Prostate gland (tissue), 2 donors: ENCODE results near the gene FBXW9. TPM values are rescaled to one million over a fixed set of nuclear protein-coding genes. Genes with fewer than 3 reads are reported as not detected.

ENCODE experiments used
- DNase-seq: peaks from one replicate; pipeline ENCODE4 v3.0.0-alpha.2; 2019; ENCODE audit warnings: low spot score
- H3K27ac ChIP-seq, 2 donors: fragments of 200-600 bp; sonication (generic); 2 replicates each; pipeline ENCODE4 v1.5.1; 2017 to 2019
- H3K27me3 ChIP-seq: fragments of 200-600 bp; sonication (generic); replicated peaks from 2 replicates; pipeline ENCODE4 v1.5.1; 2019; ENCODE audit not compliant: insufficient read depth
- H3K36me3 ChIP-seq, 2 donors: fragments of 200-600 bp; sonication (generic); 1 replicate in 1 of 2; 2 replicates in 1 of 2; pipeline versions ENCODE4 v1.5.1 to v1.8.1; 2017 to 2019
- H3K4me1 ChIP-seq: fragments of 200-600 bp; sonication (generic); replicated peaks from 2 replicates; pipeline ENCODE4 v1.5.1; 2019
- H3K4me3 ChIP-seq, 2 donors: fragments of 200-600 bp; sonication (generic); 2 replicates each; pipeline ENCODE4 v1.5.1; 2017 to 2019
- H3K9me3 ChIP-seq: fragments of 200-600 bp; sonication (generic); 2 replicates; pipeline ENCODE4 v1.5.1; 2017
- POLR2A ChIP-seq: fragments of 450-650 bp; IDR thresholded peaks from one replicate; pipeline ENCODE4 v1.6.1; 2016; ENCODE audit warnings: antibody characterized with exemption, mild to moderate bottlenecking
- POLR2AphosphoS5 ChIP-seq: sonication (generic); formaldehyde crosslinking; IDR thresholded peaks from one replicate; pipeline ENCODE4 v1.6.1; 2017; ENCODE audit warnings: antibody characterized with exemption
- WGBS: methylation state at CpG from one replicate; pipeline ENCODE4 v1.1.5; 2018; 5-methylcytosine and 5-hydroxymethylcytosine counted together
- intact Hi-C: fragments of 100-400 bp; cut with DNase I; formaldehyde crosslinking; loops from one replicate; pipeline ENCODE4 v1.14.2; 2022
- total RNA-seq, 2 donors: library from RNA; depleted of rRNA; stranded (reverse); fragments of >200 nt; gene quantifications; one replicate each; pipeline ENCODE4 v1.1.0, GENCODE V29; 2016
- TF ChIP-seq, protein P1 (sequence below), 4 experiments: fragments of 200-600 bp in 2 of 4; fragments of 450-650 bp in 2 of 4; sonication (generic) in 2 of 4; IDR thresholded peaks; 1 replicate in 3 of 4; 2 replicates in 1 of 4; pipeline ENCODE4 v1.5.1; 2016 to 2019; ENCODE audit warnings: antibody characterized with exemption in 4 of 4, mild to moderate bottlenecking in 2 of 4, moderate library complexity in 2 of 4

The FBXW9 gene
- total RNA-seq, 2 donors from 2014 or later = 9.1 to 16.9 TPM

DNA sequence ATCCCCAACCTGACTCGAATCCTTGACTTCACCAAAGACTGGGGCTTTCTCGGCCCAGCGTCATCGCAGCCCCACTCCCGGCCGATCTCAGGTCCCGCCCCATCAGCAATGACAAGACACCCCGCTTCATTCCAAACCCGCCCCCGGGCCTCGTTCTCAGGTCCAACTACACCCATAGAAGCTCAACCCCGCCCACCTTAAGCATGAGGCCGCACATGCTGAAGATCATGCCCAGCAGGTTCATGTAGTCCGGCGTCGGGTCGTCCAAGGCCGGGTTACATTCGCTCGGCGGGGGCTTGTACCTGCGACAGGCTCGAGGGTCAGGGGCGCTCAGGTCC is 27.5 kb downstream of the FBXW9 start:
- Histone ChIP-seq H3K27ac (peak overlapping the region; percentile 95 to 97), H3K9me3 (no peaks in the 10 kb centered on the region), H3K36me3 (peaks cover 0 to 3% of the 10 kb centered on the region in 2 donors), H3K27me3 (no peaks in the 10 kb centered on the region), H3K4me3 (peak overlapping the region; percentile 83), H3K4me1 (peaks cover 22% of the 10 kb centered on the region)
- intact Hi-C loops = loop anchor here (5.0 kb wide), 1 partner anchor 57 kb away; the partner anchor contains the start of genes ZNF490 and ZNF791
- TF ChIP-seq, protein P1, sequence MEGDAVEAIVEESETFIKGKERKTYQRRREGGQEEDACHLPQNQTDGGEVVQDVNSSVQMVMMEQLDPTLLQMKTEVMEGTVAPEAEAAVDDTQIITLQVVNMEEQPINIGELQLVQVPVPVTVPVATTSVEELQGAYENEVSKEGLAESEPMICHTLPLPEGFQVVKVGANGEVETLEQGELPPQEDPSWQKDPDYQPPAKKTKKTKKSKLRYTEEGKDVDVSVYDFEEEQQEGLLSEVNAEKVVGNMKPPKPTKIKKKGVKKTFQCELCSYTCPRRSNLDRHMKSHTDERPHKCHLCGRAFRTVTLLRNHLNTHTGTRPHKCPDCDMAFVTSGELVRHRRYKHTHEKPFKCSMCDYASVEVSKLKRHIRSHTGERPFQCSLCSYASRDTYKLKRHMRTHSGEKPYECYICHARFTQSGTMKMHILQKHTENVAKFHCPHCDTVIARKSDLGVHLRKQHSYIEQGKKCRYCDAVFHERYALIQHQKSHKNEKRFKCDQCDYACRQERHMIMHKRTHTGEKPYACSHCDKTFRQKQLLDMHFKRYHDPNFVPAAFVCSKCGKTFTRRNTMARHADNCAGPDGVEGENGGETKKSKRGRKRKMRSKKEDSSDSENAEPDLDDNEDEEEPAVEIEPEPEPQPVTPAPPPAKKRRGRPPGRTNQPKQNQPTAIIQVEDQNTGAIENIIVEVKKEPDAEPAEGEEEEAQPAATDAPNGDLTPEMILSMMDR (IDR thresholded peaks at IDR 0.05) = no peak
- TF ChIP-seq POLR2A (no peak), POLR2AphosphoS5 (no peak)
- peak; percentile 52 for DNase-seq
- under 1% methylated on average over 24 of the region's 24 CpGs for WGBS

DNA sequence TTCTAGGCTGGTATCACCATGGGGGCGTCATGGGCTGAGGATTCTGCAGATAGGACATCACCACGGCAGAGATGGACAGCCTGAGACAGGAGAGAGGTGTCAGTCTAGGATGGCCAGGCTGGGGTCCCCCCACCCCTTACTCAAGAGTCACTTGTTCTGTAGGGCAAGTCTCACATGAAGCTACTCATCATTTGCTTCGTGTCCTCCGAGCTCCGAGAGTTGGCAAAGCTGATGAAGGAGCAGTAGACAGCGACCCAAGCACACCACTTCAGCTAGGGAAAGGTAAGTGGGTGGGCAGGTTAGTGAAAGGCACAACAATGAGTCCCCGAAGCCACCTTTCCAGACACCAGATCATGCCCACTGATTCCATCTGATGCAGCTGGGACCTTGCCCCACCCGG is 28.1 kb downstream of the FBXW9 start:
- Histone ChIP-seq H3K27me3 (no peaks in the 10 kb centered on the region), H3K4me3 (peak overlapping the region; percentile 83), H3K9me3 (no peaks in the 10 kb centered on the region), H3K27ac (peak overlapping the region; percentile 95 to 97), H3K36me3 (no peaks in the 10 kb centered on the region), H3K4me1 (peaks cover 22% of the 10 kb centered on the region)
- intact Hi-C loops = loop anchor here (5.0 kb wide), 1 partner anchor 56 kb away; the partner anchor contains the start of genes ZNF490 and ZNF791
- TF ChIP-seq POLR2AphosphoS5 = no peak
- TF ChIP-seq, protein P1 (IDR thresholded peaks at IDR 0.05) = no peak
- TF ChIP-seq POLR2A = no peak
- no peak for DNase-seq
- WGBS = 62% methylated on average over 8 of the region's 8 CpGs

DNA sequence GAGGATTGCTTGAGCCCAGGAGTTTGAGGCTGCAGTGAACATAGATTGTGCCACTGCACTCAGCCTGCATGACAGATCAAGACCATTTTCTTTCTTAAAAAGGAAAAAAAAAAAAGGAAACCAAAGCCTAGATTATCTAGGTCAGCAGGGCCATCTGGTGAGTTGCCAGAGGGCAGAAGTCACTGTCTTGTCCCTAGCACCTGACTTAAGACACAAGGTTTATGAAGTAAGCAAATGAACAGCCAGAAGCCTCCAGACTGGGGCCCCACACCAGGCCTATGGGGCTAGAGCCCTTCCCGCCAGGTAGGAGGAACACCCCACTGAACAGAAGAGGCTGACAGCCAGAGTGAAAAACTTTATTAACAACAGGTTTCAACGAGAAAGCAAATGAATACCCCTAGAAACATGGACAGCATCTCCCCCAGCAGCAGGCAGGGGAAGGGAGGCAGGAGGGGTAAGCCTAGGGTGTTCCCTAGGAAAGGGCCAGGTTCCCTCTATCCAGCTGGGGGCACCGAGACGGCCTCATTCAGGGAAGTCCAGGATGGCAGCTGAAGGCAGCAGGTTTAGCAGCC is 28.6 kb downstream of the FBXW9 start:
- DNase-seq = no peak
- Histone ChIP-seq H3K27me3 (no peaks in the 10 kb centered on the region), H3K4me1 (peaks cover 22% of the 10 kb centered on the region), H3K27ac (no peak overlapping the region), H3K4me3 (peak overlapping the region in 1 of 2 donors; percentile 83), H3K36me3 (no peaks in the 10 kb centered on the region), H3K9me3 (no peaks in the 10 kb centered on the region)
- no peak for TF ChIP-seq POLR2AphosphoS5
- TF ChIP-seq, protein P1 (IDR thresholded peaks at IDR 0.05) = no peak
- no peak for TF ChIP-seq POLR2A
- intact Hi-C loops = loop anchor here (5.0 kb wide), 1 partner anchor 56 kb away; the partner anchor contains the start of genes ZNF490 and ZNF791
- 70% methylated on average over 4 of the region's 4 CpGs for WGBS

DNA sequence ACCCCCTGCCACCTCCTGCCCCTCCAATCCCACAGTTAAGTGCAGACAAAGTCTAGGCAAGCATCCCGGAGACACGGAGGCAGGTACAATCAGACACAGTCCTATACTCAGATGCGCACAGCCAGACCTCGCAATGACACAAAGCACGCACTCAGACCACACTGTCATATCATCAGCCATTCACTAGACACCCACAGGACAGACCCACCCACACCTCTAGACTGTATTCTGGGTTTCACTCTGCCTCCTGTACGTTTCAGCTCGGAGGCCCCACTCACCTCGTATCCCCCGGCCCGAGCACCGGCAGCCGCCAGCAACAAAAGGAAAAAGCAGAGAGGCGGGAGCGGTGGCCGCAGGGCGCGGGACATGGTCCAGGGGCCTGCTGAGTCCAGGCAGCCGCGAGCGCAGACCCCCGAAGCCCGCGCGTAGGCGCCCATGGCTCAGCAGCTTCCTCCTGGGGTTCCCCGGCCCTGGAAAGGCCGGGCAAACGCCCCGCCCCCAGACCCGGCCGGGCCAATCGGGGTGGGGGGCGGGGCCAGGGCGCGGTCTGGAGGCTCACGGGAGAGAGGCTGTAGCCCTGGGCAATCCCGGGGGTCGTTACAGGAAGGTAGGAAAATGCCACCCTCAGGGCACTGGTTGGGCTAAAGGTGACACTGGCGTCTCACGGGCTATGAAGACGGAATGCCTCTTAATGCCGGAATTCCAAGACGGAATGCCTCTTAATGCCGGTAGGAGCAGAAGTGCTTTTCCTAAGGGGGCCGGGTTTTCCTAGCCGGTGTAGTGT is 30.0 kb downstream of the FBXW9 start, which contains the start of the genes MAN2B1 and WDR83:
MAN2B1 (minus strand) TSS at position 478 of the 784 bp plus-strand sequence; CDS start at position 437, 41 bp downstream.
WDR83 (plus strand) TSS at position 543 of the 784 bp plus-strand sequence. CDS start 2,984 bp downstream, outside the sequence.
- DNase-seq = peak; percentile 55
- Histone ChIP-seq H3K4me1 (peaks cover 22% of the 10 kb centered on the region), H3K9me3 (no peaks in the 10 kb centered on the region), H3K27ac (peak within 1 kb of the TSS; percentile 55 to 57), H3K27me3 (no peaks in the 10 kb centered on the region), H3K36me3 (no peaks in the 10 kb centered on the region), H3K4me3 (peak within 1 kb of the TSS; percentile 86 to 87)
- intact Hi-C loops = loop anchor here (5.0 kb wide), 1 partner anchor 54 kb away; the partner anchor contains the start of genes ZNF490 and ZNF791
- 1% methylated on average over 33 of the region's 46 CpGs for whole genome bisulfite sequencing
- TF ChIP-seq, protein P1 (IDR thresholded peaks at IDR 0.05) = no peak
- TF ChIP-seq POLR2A (no peak), POLR2AphosphoS5 (peak; percentile 45)
